ENCODE data around the gene IFNL3.

DNA sequence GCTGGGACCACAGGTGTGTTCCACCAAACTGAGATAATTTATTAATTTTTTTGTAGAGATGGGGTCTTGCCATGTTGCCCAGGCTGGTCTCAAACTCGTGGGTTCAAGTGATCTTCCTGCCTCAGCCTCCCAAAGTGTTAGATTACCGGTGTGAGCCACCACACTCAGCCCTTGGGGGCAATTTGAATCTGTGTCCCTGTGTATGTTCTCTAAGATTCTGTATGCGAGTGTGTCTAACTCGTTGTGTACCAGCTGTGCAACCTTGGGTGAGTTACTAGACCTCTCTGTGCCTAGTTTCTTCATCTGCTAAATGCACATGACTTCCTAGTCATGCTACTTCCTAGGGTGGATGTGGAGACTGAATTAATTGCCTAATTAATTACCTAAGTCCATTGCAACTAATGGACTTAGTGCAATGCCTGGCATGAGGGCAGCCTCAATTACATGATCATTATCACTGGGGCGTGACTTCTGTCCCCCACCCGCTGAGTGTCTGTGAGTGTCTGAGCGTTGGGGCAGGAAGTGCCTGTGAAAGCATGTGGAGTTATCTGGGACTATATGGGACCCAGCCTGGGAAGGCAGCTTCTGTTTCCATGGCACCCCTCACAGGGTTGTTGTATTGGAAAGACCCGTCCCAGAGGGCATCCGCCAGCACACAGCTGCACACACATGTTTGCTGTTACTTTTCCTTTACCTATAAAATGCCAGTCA lies 49.8 kb downstream of the IFNL3 start:
- TF ChIP-seq POLR2AphosphoS5 (IDR thresholded peaks at IDR 0.05; ENCODE audit: borderline replicate concordance, low read depth, low read length) (no peak), EZH2 (IDR thresholded peaks at IDR 0.05) (no peak), FOXP2 (optimal IDR thresholded peaks at IDR 0.05; ENCODE audit: control extremely low read depth, extremely low read length, insufficient read depth) (no peak)
